Measurements from ENCODE around the gene CERCAM.

DNA sequence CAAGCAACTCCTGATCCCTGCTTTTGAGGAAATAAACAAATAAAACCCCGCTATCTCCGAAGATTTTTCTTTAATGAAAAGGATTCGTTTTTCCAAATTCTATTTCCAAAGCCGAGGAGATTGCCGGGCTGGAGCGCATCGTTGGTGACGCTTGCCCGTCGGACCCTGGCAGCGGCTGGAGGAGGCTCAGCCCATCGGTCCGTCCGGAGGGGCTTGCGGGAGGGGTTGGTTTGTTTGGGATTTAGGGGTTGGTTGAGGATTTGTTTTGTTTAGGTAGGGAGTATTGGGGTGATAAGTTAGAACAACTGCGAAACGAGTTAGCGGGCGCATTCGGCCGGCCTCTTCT, 28.7 kb upstream of the CERCAM start:
- TF ChIP-seq, protein P1, sequence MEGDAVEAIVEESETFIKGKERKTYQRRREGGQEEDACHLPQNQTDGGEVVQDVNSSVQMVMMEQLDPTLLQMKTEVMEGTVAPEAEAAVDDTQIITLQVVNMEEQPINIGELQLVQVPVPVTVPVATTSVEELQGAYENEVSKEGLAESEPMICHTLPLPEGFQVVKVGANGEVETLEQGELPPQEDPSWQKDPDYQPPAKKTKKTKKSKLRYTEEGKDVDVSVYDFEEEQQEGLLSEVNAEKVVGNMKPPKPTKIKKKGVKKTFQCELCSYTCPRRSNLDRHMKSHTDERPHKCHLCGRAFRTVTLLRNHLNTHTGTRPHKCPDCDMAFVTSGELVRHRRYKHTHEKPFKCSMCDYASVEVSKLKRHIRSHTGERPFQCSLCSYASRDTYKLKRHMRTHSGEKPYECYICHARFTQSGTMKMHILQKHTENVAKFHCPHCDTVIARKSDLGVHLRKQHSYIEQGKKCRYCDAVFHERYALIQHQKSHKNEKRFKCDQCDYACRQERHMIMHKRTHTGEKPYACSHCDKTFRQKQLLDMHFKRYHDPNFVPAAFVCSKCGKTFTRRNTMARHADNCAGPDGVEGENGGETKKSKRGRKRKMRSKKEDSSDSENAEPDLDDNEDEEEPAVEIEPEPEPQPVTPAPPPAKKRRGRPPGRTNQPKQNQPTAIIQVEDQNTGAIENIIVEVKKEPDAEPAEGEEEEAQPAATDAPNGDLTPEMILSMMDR (IDR thresholded peaks at IDR 0.05; ENCODE audit: insufficient read depth, low read length, poor library complexity, severe bottlenecking), result no peak
- TF ChIP-seq EZH2phosphoT487 (conservative IDR thresholded peaks at IDR 0.05; ENCODE audit: low read length), result no peak
